Keratinocyte (primary cell): ENCODE measurements around the gene DMGDH. TPM values are rescaled to one million over a fixed set of nuclear protein-coding genes. Genes with fewer than 3 reads are reported as not detected.

ENCODE experiments used
- DNase-seq: peaks from one replicate; pipeline ENCODE4 v3.0.0-alpha.2; 2011; ENCODE audit warnings: low read depth, missing footprints, low spot score
- FAIRE-seq: peaks from 2 replicates; lab custom pipeline; 2011; peaks lifted over from hg19 to GRCh38; lab: Jason Lieb, UNC
- H2AFZ ChIP-seq: 2 replicates; pipeline ENCODE4 v1.6.0; 2012; ENCODE audit warnings: low read length, control low read depth, inconsistent platforms; ENCODE audit not compliant: control insufficient read depth
- H3K27ac ChIP-seq: 2 replicates; pipeline ENCODE4 v1.5.1; 2011; ENCODE audit warnings: low read length; ENCODE audit not compliant: control insufficient read depth, insufficient read depth
- H3K27me3 ChIP-seq: 3 replicates; pipeline ENCODE4 v1.6.0; 2011; ENCODE audit warnings: low read length; ENCODE audit not compliant: control insufficient read depth, insufficient read depth; ENCODE audit errors: extremely low read depth
- H3K36me3 ChIP-seq, 2 experiments: 2 replicates in 1 of 2; 3 replicates in 1 of 2; pipeline ENCODE4 v1.5.1; 2011; ENCODE audit warnings: low read length in 2 of 2, mild to moderate bottlenecking in 1 of 2; ENCODE audit not compliant: control insufficient read depth in 2 of 2, insufficient read depth in 2 of 2; ENCODE audit errors: extremely low read depth in 1 of 2
- H3K4me1 ChIP-seq: 3 replicates; pipeline ENCODE4 v1.5.1; 2011; ENCODE audit warnings: low read length; ENCODE audit not compliant: control insufficient read depth, insufficient read depth; ENCODE audit errors: extremely low read depth
- H3K4me2 ChIP-seq: 3 replicates; pipeline ENCODE4 v1.6.0; 2011; ENCODE audit warnings: low read depth, low read length; ENCODE audit not compliant: control insufficient read depth, insufficient read depth; ENCODE audit errors: extremely low read depth
- H3K4me3 ChIP-seq, 3 experiments: fragments of 200-600 bp in 1 of 3; sonication (generic) in 1 of 3; 2 replicates in 2 of 3; 3 replicates in 1 of 3; pipeline ENCODE4 v1.5.1; 2011 to 2016; ENCODE audit warnings: low read length in 3 of 3, mild to moderate bottlenecking in 3 of 3, control low read depth in 2 of 3, inconsistent platforms in 1 of 3, low read depth in 1 of 3, mixed read lengths in 1 of 3, mixed run types in 1 of 3, moderate library complexity in 1 of 3; ENCODE audit not compliant: control insufficient read depth in 2 of 3, insufficient read depth in 2 of 3; ENCODE audit errors: extremely low read depth in 1 of 3
- H3K79me2 ChIP-seq: 2 replicates; pipeline ENCODE4 v1.6.0; 2012; ENCODE audit warnings: low read length; ENCODE audit not compliant: control insufficient read depth, insufficient read depth
- H3K9ac ChIP-seq: 3 replicates; pipeline ENCODE4 v1.6.0; 2011; ENCODE audit warnings: low read length; ENCODE audit not compliant: control insufficient read depth, insufficient read depth; ENCODE audit errors: extremely low read depth
- H3K9me1 ChIP-seq: 3 replicates; pipeline ENCODE4 v1.6.0; 2011; ENCODE audit warnings: low read length; ENCODE audit not compliant: control insufficient read depth, insufficient read depth; ENCODE audit errors: extremely low read depth
- H3K9me3 ChIP-seq: 2 replicates; pipeline ENCODE4 v1.5.1; 2012; ENCODE audit warnings: low read depth, low read length; ENCODE audit not compliant: control insufficient read depth
- H4K20me1 ChIP-seq: 3 replicates; pipeline ENCODE4 v1.6.0; 2011; ENCODE audit warnings: low read length; ENCODE audit not compliant: control insufficient read depth, insufficient read depth; ENCODE audit errors: extremely low read depth
- EZH2 ChIP-seq: IDR thresholded peaks from one replicate; pipeline ENCODE4 v1.6.1; 2012; ENCODE audit warnings: inconsistent platforms, mild to moderate bottlenecking, low read length, moderate library complexity
- dilution Hi-C: fragments of 300-500 bp; cut with MboI; formaldehyde crosslinking; loops from one replicate; pipeline ENCODE4 v1.7.0; 2020; ENCODE audit warnings: low sequenced_read_pairs; ENCODE audit not compliant: extremely low pct_ligation_motif_present
- polyA plus RNA-seq, 5 experiments: library from polyadenylated mRNA; depleted of rRNA in 3 of 5; stranded (reverse) in 3 of 5; stranded (forward) in 1 of 5; unstranded in 1 of 5; fragments of >200 nt; gene quantifications; 1 replicate in 1 of 5; 2 replicates in 3 of 5; 3 replicates in 1 of 5; pipeline versions ENCODE4 v1.2.1 to v1.2.3, GENCODE V29; 2011 to 2012; ENCODE audit warnings: missing spikeins in 2 of 5, low read depth in 1 of 5, low replicate concordance in 1 of 5
- TF ChIP-seq, protein P1 (sequence below), 3 experiments: IDR thresholded peaks in 1 of 3; conservative IDR thresholded peaks in 1 of 3; optimal IDR thresholded peaks in 1 of 3; 2 replicates in 2 of 3; 3 replicates in 1 of 3; pipeline versions ENCODE3 to v1.5.1; 2011; ENCODE audit warnings: low read length in 3 of 3, mild to moderate bottlenecking in 3 of 3, moderate library complexity in 2 of 3, control low read depth in 1 of 3, inconsistent platforms in 1 of 3; ENCODE audit not compliant: insufficient read depth in 2 of 3; ENCODE audit errors: extremely low read depth in 1 of 3

Gene DMGDH
- polyA plus RNA-seq, 1 donor (not counting 4 experiments of a cell fraction or from before 2014, with no cell fraction given): 0.20 TPM

DNA sequence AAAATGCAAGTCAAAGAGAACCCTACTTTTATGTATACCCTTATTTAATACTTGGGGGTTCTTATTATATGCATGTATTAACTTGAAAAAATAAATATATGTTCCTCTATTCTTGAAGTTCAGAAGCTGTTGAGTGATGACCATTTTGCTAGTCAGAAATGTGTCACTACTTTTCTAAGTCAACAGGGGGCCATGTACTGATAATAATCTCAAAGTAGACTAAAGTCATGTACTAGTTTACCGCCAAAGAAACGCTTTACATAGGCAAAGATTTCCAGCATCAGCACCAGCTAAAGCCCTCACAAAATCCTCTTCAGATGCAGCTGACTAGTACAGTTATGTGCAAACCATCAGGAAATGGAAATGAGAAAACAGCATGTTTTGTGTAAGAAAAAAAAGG lies 36.4 kb upstream of the DMGDH start:
- no peaks in the 10 kb centered on the region for H3K79me2 ChIP-seq
- no peak for FAIRE-seq
- dilution Hi-C loops: no loop called here

GRCh38 chr5:79093762-79094161 lies 24.3 kb upstream of the DMGDH start:
- Histone ChIP-seq H4K20me1 (no peaks in the 10 kb centered on the region), H3K27ac (no peak overlapping the region), H3K4me1 (no peaks in the 10 kb centered on the region), H3K4me3 (no peak overlapping the region), H3K36me3 (no peaks in the 10 kb centered on the region), H3K9me3 (no peaks in the 10 kb centered on the region), H3K27me3 (no peaks in the 10 kb centered on the region), H3K79me2 (no peaks in the 10 kb centered on the region), H3K4me2 (no peak overlapping the region), H3K9me1 (no peaks in the 10 kb centered on the region), H3K9ac (no peak overlapping the region), H2AFZ (no peak overlapping the region)
- FAIRE-seq (no peak), DNase-seq (no peak)
- no peak for TF ChIP-seq EZH2
- TF ChIP-seq, protein P1, sequence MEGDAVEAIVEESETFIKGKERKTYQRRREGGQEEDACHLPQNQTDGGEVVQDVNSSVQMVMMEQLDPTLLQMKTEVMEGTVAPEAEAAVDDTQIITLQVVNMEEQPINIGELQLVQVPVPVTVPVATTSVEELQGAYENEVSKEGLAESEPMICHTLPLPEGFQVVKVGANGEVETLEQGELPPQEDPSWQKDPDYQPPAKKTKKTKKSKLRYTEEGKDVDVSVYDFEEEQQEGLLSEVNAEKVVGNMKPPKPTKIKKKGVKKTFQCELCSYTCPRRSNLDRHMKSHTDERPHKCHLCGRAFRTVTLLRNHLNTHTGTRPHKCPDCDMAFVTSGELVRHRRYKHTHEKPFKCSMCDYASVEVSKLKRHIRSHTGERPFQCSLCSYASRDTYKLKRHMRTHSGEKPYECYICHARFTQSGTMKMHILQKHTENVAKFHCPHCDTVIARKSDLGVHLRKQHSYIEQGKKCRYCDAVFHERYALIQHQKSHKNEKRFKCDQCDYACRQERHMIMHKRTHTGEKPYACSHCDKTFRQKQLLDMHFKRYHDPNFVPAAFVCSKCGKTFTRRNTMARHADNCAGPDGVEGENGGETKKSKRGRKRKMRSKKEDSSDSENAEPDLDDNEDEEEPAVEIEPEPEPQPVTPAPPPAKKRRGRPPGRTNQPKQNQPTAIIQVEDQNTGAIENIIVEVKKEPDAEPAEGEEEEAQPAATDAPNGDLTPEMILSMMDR (optimal IDR thresholded peaks at IDR 0.05 in 1 of 3, IDR thresholded peaks at IDR 0.05 in 1 of 3, conservative IDR thresholded peaks at IDR 0.05 in 1 of 3; ENCODE audit: extremely low read depth in 1 of 3, insufficient read depth in 2 of 3, low read length in 3 of 3): no peak
- dilution Hi-C loops: no loop called here

More for the DNA sequence above, 36.4 kb upstream of the DMGDH start:
- H4K20me1 ChIP-seq: no peaks in the 10 kb centered on the region
- no peak overlapping the region for H3K4me2 ChIP-seq
- H3K9me1 ChIP-seq: no peaks in the 10 kb centered on the region
- no peak overlapping the region for H3K9ac ChIP-seq
- no peaks in the 10 kb centered on the region for H3K4me1 ChIP-seq
- no peaks in the 10 kb centered on the region for H3K9me3 ChIP-seq
- no peak overlapping the region for H3K27ac ChIP-seq
- TF ChIP-seq, protein P1 (optimal IDR thresholded peaks at IDR 0.05 in 1 of 3, IDR thresholded peaks at IDR 0.05 in 1 of 3, conservative IDR thresholded peaks at IDR 0.05 in 1 of 3; ENCODE audit: extremely low read depth in 1 of 3, insufficient read depth in 2 of 3, low read length in 3 of 3): no peak
- no peak for TF ChIP-seq EZH2
- H3K27me3 ChIP-seq: peaks cover 3% of the 10 kb centered on the region
- H3K4me3 ChIP-seq: no peak overlapping the region
- H3K36me3 ChIP-seq: no peaks in the 10 kb centered on the region
- H2AFZ ChIP-seq: no peak overlapping the region
- no peak for DNase-seq
